HCT116 (cell line): ENCODE results near the gene FAM89B. TPM values are rescaled to one million over a fixed set of nuclear protein-coding genes. Genes with fewer than 3 reads are reported as not detected.

Experiments
- ATAC-seq: fragments of 200-7000 bp; cut with Tn5 transposase; 2 replicates; pipeline ENCODE4 v1.9.1; 2020; ENCODE audit warnings: mild to moderate bottlenecking, moderate library complexity
- BruUV-seq: library from RNA; stranded (reverse); fragments of 400-500 nt; replicated peaks from 2 replicates; lab custom pipeline; 2021; lab: Mats Ljungman, UMichigan
- CTCF ChIA-PET: fragments of 300-600 bp; sonication (Branson Sonifier 250); formaldehyde crosslinking; loops from one replicate; lab custom pipeline; 2021; ENCODE audit warnings: antibody characterized with exemption; lab: Charles Lee
- POLR2A ChIA-PET: fragments of 300-600, 350-600 bp; sonication (Branson Sonifier 250); formaldehyde crosslinking; loops from one replicate; lab custom pipeline; 2021; ENCODE audit warnings: antibody characterized with exemption; lab: Charles Lee
- RAD21 ChIA-PET, 2 experiments: fragments of 300-600 bp; sonication (Branson Sonifier 250); formaldehyde crosslinking; loops; one replicate each; lab custom pipeline; 2023; ENCODE audit warnings: low total read pairs in 2 of 2; ENCODE audit not compliant: uncharacterized antibody in 2 of 2, unreplicated experiment in 2 of 2, low non-redundant PET in 1 of 2; lab: Charles Lee
- DNase-seq: peaks from one replicate; pipeline ENCODE4 v3.0.0-alpha.2; 2010; ENCODE audit warnings: low read depth, low spot score
- H2AFZ ChIP-seq: fragments of 200-600 bp; shearing (Covaris generic), sonication (generic); 2 replicates; pipeline ENCODE4 v1.6.1; 2017; ENCODE audit warnings: low read depth, mixed run types, mixed read lengths, antibody characterized with exemption, low read length; ENCODE audit not compliant: poor library complexity, severe bottlenecking
- H3K27ac ChIP-seq: 2 replicates; pipeline ENCODE4 v1.5.1; 2012; ENCODE audit warnings: low read depth, low read length
- H3K27me3 ChIP-seq: fragments of 200-600 bp; sonication (generic); 2 replicates; pipeline ENCODE4 v1.6.1; 2016; ENCODE audit warnings: mixed run types, low read length, mixed read lengths; ENCODE audit not compliant: insufficient read depth
- H3K36me3 ChIP-seq, 2 experiments: fragments of 200-500 bp in 1 of 2; fragments of 200-600 bp in 1 of 2; sonication (Bioruptor generic) in 1 of 2; sonication (generic) in 1 of 2; 2 replicates each; pipeline versions ENCODE4 v1.5.1 to v1.6.1; 2014 to 2016; ENCODE audit warnings: low read length in 2 of 2, inconsistent platforms in 1 of 2, mixed read lengths in 1 of 2, mixed run types in 1 of 2; ENCODE audit not compliant: insufficient read depth in 2 of 2, control insufficient read depth in 1 of 2
- H3K4me1 ChIP-seq, 2 experiments: fragments of 200-600 bp in 1 of 2; sonication (generic) in 1 of 2; 2 replicates each; pipeline versions ENCODE4 v1.5.1 to v1.6.1; 2012 to 2017; ENCODE audit warnings: low read length in 2 of 2, inconsistent platforms in 1 of 2, mild to moderate bottlenecking in 1 of 2, mixed read lengths in 1 of 2, mixed run types in 1 of 2, moderate library complexity in 1 of 2; ENCODE audit not compliant: insufficient read depth in 2 of 2, control insufficient read depth in 1 of 2
- H3K4me2 ChIP-seq: fragments of 200-600 bp; sonication (generic); 2 replicates; pipeline ENCODE4 v1.6.1; 2017; ENCODE audit warnings: mixed run types, low read length, mixed read lengths
- H3K4me3 ChIP-seq, 2 experiments: fragments of 200-600 bp in 1 of 2; sonication (generic) in 1 of 2; replicated peaks in 1 of 2; 2 replicates each; pipeline ENCODE4 v1.5.1; 2011 to 2016; ENCODE audit warnings: low read length in 2 of 2, control low read depth in 1 of 2, low read depth in 1 of 2, mild to moderate bottlenecking in 1 of 2, mixed read lengths in 1 of 2, mixed run types in 1 of 2
- H3K79me2 ChIP-seq: fragments of 200-600 bp; sonication (generic); 2 replicates; pipeline ENCODE4 v1.6.1; 2017; ENCODE audit warnings: mild to moderate bottlenecking, mixed run types, low read length, moderate library complexity, mixed read lengths; ENCODE audit not compliant: insufficient read depth
- H3K9ac ChIP-seq: fragments of 200-600 bp; sonication (generic); 2 replicates; pipeline ENCODE4 v1.6.1; 2016; ENCODE audit warnings: low read length, mixed read lengths
- H3K9me2 ChIP-seq: fragments of 200-600 bp; sonication (generic), shearing (Covaris generic); 2 replicates; pipeline ENCODE4 v1.6.1; 2017; ENCODE audit warnings: mixed run types, mild to moderate bottlenecking, moderate library complexity; ENCODE audit not compliant: insufficient read depth
- H3K9me3 ChIP-seq, 2 experiments: fragments of 200-500 bp in 1 of 2; fragments of 200-600 bp in 1 of 2; sonication (Bioruptor generic) in 1 of 2; sonication (generic) in 1 of 2; 2 replicates each; pipeline ENCODE4 v1.6.1; 2014 to 2017; ENCODE audit warnings: low read length in 2 of 2, mixed read lengths in 2 of 2, inconsistent platforms in 1 of 2, low read depth in 1 of 2, mild to moderate bottlenecking in 1 of 2, mixed run types in 1 of 2, moderate library complexity in 1 of 2; ENCODE audit not compliant: control insufficient read depth in 1 of 2, insufficient read depth in 1 of 2
- H4K20me1 ChIP-seq: fragments of 200-600 bp; sonication (generic), shearing (Covaris generic); 2 replicates; pipeline ENCODE4 v1.6.1; 2017; ENCODE audit warnings: mixed run types, mild to moderate bottlenecking, moderate library complexity; ENCODE audit not compliant: insufficient read depth
- FOSL1 ChIP-seq: IDR thresholded peaks from 2 replicates; pipeline ENCODE4 v1.6.1; 2012; ENCODE audit warnings: low read depth
- POLR2A ChIP-seq: IDR thresholded peaks from 2 replicates; pipeline ENCODE4 v1.7.0; 2011; ENCODE audit warnings: borderline replicate concordance; ENCODE audit not compliant: insufficient read depth, insufficient read length; ENCODE audit errors: extremely low read depth
- POLR2AphosphoS5 ChIP-seq: IDR thresholded peaks from 2 replicates; pipeline ENCODE4 v1.6.1; 2011; ENCODE audit warnings: mild to moderate bottlenecking, low read depth, low read length, moderate library complexity
- TCF7L2 ChIP-seq: IDR thresholded peaks from 2 replicates; pipeline ENCODE4 v1.7.0; 2011; ENCODE audit warnings: borderline replicate concordance, inconsistent platforms; ENCODE audit not compliant: insufficient read depth, insufficient read length; ENCODE audit errors: extremely low read depth
- YY1 ChIP-seq: IDR thresholded peaks from 2 replicates; pipeline ENCODE4 v1.6.1; 2011; ENCODE audit warnings: low read length, low read depth, moderate library complexity, mild to moderate bottlenecking; ENCODE audit not compliant: insufficient replicate concordance; ENCODE audit errors: extremely low read depth
- ZFX ChIP-seq: fragments of 450-650 bp; IDR thresholded peaks from 2 replicates; pipeline ENCODE4 v1.6.1; 2017
- intact Hi-C: fragments of 100-400 bp; cut with micrococcal nuclease; formaldehyde crosslinking; loops from 2 replicates; pipeline ENCODE4 v1.10.0; 2022
- total RNA-seq: library from RNA; stranded (reverse); gene quantifications from one replicate; pipeline ENCODE4 v1.2.1, GENCODE V29; 2021; ENCODE audit not compliant: unreplicated experiment
- TF ChIP-seq, protein P1 (sequence below): IDR thresholded peaks from 2 replicates; pipeline ENCODE4 v1.6.1; 2011; ENCODE audit warnings: mild to moderate bottlenecking, low read length, moderate library complexity; ENCODE audit not compliant: insufficient replicate concordance; ENCODE audit errors: extremely low read depth

FAM89B gene
- total RNA-seq, 1 experiment from 2014 or later, result 60.0 TPM

DNA sequence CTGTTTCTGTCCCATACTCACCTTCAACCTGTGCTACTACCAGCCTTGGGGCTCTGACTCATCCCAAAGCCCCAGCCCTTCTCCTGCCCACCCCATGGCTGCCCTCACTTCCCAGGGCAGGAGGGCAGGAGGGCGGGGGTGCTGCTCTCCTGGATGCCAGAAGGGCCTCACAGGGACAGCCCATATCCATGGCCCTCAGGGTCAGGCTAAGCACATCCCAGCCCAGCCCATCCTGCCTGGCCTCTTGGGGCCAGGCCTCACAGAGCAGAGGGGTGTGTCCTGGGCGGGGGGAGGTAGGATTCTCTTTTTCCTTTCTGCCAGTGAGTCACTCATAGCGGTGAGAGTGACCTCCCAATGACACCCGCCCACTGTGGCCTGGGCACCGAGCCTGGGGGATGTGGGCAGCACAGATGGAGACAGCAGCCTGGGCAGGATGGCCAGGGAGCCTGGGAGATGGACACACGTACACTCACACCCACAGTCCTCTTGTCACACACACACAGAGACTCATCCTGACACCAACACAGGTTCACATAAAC lies 16.6 kb upstream of the FAM89B start:
- Histone ChIP-seq H3K4me1 (peaks cover 78 to 94% of the 10 kb centered on the region in 2 experiments), H3K4me3 (peak overlapping the region; percentile 31 to 68), H3K27me3 (no peaks in the 10 kb centered on the region), H3K79me2 (peaks cover 28% of the 10 kb centered on the region), H3K36me3 (0 out of 4 replicates have a peak, but pooled peaks cover 0 to 4% of the 10 kb centered on the region in 2 experiments), H3K9ac (peak overlapping the region; percentile 83), H3K9me2 (no peaks in the 10 kb centered on the region), H3K9me3 (no peaks in the 10 kb centered on the region), H3K27ac (peak overlapping the region; percentile 99), H4K20me1 (no peaks in the 10 kb centered on the region), H3K4me2 (peak overlapping the region; percentile 96), H2AFZ (no peak overlapping the region)
- ChIA-PET POLR2A (interaction anchor here (0.9 to 1.4 kb wide), 2 partner anchors 9 to 56 kb away, joined by 3 to 4 read pairs; no protein-coding TSS in a partner anchor), CTCF (no interaction called here), RAD21 (no interaction called here)
- ATAC-seq (peak; percentile 45), DNase-seq (peak; percentile 71)
- intact Hi-C loops, result no loop called here
- TF ChIP-seq, protein P1, sequence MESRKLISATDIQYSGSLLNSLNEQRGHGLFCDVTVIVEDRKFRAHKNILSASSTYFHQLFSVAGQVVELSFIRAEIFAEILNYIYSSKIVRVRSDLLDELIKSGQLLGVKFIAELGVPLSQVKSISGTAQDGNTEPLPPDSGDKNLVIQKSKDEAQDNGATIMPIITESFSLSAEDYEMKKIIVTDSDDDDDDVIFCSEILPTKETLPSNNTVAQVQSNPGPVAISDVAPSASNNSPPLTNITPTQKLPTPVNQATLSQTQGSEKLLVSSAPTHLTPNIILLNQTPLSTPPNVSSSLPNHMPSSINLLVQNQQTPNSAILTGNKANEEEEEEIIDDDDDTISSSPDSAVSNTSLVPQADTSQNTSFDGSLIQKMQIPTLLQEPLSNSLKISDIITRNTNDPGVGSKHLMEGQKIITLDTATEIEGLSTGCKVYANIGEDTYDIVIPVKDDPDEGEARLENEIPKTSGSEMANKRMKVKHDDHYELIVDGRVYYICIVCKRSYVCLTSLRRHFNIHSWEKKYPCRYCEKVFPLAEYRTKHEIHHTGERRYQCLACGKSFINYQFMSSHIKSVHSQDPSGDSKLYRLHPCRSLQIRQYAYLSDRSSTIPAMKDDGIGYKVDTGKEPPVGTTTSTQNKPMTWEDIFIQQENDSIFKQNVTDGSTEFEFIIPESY, result no peak
- TF ChIP-seq POLR2A, result no peak
- TF ChIP-seq YY1, result no peak
- no peak for TF ChIP-seq FOSL1
- TF ChIP-seq ZFX, result no peak
- TF ChIP-seq POLR2AphosphoS5, result peak; percentile 77
- TF ChIP-seq TCF7L2, result peak; percentile 29
- BruUV-seq, result no TSS peak
